DOHH2 (cell line): ENCODE results near the gene PHF8.

ENCODE experiments used
- EZH2phosphoT487 ChIP-seq: fragments of 200-600 bp; sonication (generic); IDR thresholded peaks from 2 replicates; pipeline ENCODE4 v1.6.1; 2017; ENCODE audit warnings: borderline replicate concordance, mild to moderate bottlenecking, antibody characterized with exemption, low read length, moderate library complexity, mixed read lengths
- TF ChIP-seq, protein P1 (sequence below): fragments of 200-600 bp; sonication (generic); IDR thresholded peaks from one replicate; pipeline ENCODE4 v1.5.1; 2014; ENCODE audit warnings: antibody characterized with exemption, mild to moderate bottlenecking, low read depth, low read length; ENCODE audit not compliant: poor library complexity, severe bottlenecking

DNA sequence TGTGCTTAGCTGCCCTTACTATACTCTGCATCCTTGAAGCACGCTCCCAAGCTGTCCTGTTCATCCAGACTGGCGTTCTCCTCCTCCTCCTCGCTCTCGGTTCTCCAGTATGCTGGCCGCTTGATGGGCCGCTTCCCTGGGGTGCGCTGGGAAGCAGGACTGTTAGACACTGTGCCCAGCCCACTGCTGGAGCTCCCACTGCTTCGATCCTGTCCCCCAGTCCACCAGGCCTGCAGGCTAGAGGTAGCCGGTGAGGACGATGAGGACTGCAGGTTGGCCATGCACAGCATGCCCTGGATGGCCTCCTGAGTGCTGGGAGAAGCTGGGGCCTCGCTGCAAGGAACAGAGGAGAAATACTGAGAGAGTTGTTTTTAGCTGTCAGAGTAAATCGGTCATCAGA lies 59.4 kb downstream of the PHF8 start:
- TF ChIP-seq, protein P1, sequence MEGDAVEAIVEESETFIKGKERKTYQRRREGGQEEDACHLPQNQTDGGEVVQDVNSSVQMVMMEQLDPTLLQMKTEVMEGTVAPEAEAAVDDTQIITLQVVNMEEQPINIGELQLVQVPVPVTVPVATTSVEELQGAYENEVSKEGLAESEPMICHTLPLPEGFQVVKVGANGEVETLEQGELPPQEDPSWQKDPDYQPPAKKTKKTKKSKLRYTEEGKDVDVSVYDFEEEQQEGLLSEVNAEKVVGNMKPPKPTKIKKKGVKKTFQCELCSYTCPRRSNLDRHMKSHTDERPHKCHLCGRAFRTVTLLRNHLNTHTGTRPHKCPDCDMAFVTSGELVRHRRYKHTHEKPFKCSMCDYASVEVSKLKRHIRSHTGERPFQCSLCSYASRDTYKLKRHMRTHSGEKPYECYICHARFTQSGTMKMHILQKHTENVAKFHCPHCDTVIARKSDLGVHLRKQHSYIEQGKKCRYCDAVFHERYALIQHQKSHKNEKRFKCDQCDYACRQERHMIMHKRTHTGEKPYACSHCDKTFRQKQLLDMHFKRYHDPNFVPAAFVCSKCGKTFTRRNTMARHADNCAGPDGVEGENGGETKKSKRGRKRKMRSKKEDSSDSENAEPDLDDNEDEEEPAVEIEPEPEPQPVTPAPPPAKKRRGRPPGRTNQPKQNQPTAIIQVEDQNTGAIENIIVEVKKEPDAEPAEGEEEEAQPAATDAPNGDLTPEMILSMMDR = no peak
- no peak for TF ChIP-seq EZH2phosphoT487
